ENCODE results near the gene PCBP3.
"Not testable (repeated sequence)": the region's sequence is repeated elsewhere in the genome, so short reads cannot be mapped to it uniquely, and the experiment has no call there.

Gene PCBP3

DNA sequence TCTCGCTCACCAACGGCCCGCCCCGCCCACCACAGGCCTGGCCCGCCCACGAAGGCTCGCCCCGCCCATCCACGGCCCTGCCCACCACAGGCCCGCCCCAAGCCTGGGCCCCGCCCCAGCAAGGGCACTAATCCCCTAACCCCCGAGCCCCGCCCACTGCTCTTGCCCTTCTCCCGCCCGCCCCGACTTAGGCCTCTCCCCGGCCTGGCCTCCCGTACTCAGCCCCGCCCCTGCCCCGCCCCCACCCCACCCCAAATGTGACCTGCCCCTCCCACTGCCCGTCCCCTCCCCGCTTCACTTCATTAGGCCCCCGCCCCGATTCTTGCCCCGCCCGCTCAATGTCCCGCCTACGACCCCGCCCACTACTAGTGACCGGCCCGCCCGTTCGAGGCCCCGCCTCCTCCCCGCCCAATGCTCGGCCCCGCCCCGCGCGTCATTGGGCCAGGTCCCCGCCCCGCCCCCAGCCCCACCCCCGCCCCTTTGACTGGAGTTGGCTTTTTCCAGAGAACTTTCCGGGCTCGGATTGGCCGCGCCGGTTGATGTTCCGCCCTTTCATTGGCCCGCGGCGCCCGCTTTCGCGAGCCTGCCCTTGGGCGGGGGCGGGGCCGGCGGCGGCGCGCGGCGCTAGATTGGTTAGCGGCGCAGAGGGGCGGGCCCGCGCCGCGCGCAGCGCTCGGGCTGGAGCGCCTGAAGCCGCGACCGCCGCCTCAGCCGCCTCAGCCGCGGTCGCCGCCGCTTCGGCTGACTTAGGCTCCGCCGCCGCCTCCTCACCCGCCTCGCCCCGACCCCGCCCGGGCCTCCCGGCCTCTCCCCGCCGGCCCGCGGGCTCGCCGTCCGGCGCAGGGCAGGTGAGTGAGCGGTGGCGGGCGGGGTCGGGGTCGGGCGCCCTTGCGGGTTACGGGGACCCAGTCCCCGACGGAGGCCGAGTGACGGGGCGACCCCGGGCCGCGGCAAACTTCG is at the start of gene PCBP3:
Gene PCBP3 (plus strand): TSS at position 705 of the 960 bp plus-strand sequence. CDS start 206,361 bp downstream, outside the sequence.
- intact Hi-C loops (cut with DNase I) = no loop called here
- peak; percentile 91 to 99 (median 96) for DNase-seq

DNA sequence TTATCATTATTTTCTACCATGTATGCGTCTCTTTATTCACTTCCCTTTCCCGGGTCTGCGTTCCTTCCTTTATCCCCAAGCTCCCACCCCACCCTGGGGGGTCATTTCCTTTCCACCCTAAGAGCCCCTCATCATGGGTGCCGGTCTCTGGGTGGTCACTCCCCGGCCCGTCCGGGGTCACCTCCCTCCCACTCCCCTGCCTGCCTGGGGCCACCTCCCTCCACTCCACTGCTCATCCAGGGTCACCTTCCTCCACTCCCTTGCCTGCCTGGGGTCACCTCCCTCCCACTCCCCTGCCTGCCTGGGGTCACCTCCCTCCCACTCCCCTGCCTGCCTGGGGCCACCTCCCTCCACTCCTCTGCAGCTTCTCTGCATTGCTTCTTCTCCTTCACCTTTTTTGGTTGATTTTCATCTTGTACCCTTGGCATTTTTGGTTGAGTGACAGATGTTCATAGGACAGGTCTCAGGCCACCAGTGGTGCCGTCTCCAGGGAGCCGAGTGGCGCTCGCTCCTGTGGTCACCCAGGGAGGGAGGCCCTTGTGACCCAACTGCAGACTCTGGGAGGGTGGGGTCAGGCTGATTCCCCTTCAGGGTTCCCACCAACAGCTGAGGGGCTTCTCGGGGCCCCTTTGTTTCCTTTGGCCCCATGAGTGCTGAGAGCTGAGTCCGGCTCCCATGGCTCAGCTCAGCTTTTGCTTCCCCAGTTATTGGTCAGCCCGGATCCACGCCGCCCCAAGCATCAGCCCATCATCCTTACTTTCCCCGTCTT is 48.6 kb upstream of the PCBP3 start:
- DNase-seq = peak in 3 of 42 donors; percentile 11 to 17 (median 12)

GRCh38 chr21:45595574-45596295 is 47.8 kb upstream of the PCBP3 start:
- peak in 3 of 42 donors; percentile 6 to 22 (median 21) for DNase-seq
- intact Hi-C loops (cut with DNase I) = no loop called here

More for the DNA sequence above, 48.6 kb upstream of the PCBP3 start:
- intact Hi-C loops (cut with DNase I) = no loop called here

GRCh38 chr21:45596704-45597318 is 46.7 kb upstream of the PCBP3 start:
- intact Hi-C loops (cut with DNase I) = no loop called here

DNA sequence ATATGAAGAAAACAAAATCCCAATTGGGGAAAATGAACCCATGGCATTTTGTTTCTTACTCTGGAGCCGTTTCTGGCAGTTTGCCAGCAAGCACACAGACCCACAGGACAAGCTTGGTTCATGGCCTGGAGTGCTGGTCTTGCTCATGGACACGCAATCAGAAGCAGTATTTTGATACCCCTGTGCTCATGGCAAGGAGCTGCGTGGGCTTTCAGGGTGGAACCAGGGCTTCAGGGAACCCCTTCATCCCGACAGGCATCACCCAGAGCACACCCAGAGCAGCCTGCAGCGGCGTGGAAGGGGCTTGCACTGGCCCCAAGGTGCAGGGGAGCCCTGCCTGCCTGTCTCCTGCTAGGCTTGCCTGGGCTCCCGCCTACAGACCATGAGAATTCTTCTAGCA is 45.4 kb upstream of the PCBP3 start:
- DNase-seq = peak in 4 of 42 donors; percentile 0 to 11 (median 4)
- intact Hi-C loops (cut with DNase I) = no loop called here

More at GRCh38 chr21:45596704-45597318, 46.7 kb upstream of the PCBP3 start:
- peak; percentile 35 to 87 (median 73) for DNase-seq

DNA sequence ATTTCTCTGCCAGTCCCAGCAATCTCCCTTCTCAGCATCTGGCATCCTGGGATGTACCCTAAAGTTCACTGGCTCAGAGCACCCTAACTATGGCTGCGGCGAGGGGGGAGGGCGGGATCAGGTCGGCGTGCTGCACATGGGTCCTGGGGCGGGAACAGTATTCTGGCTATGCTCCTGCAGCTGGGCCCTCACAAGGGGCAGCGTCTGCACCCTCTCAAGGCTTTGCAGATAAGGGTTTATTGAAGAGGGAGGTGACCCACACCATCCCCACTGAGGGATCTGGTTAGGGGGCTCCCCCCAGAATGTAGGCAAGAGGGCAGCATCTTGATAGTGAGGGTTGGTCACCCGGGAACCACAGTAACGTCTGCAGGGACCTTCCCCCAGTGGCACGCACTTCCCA is 44.9 kb upstream of the PCBP3 start:
- intact Hi-C loops (cut with DNase I) = no loop called here

GRCh38 chr21:45599146-45599581 is 44.4 kb upstream of the PCBP3 start:
- intact Hi-C loops (cut with DNase I) = no loop called here
- peak in 4 of 42 donors; percentile 8 to 25 (median 13) for DNase-seq

More for the DNA sequence above, 44.9 kb upstream of the PCBP3 start:
- peak in 4 of 42 donors; percentile 1 to 16 (median 8) for DNase-seq

DNA sequence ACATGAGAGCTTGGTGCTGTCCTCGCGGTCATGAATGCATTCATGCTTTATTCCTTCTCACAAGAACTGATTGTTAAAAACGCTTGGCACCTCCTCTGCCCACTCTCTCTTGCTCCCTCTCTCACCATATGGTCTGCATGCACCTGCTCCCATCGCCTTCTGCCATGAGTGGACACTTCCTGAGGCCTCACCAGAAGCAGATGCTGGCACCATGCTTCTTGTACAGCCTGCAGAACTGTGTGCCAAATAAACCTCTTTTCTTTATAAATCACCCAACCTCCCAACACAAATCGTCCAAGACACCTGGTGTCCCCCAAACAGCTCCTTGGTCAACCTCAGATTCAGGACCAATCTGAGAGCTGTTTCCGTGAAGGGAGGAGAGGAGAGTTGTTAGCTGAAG is 43.3 kb upstream of the PCBP3 start:
- DNase-seq = peak in 3 of 42 donors; percentile 1 to 5 (median 2)

GRCh38 chr21:45601551-45601950 is 42.0 kb upstream of the PCBP3 start:
- DNase-seq = peak in 5 of 42 donors; percentile 1 to 19 (median 9)
- intact Hi-C loops (cut with DNase I) = no loop called here

More for the DNA sequence above, 43.3 kb upstream of the PCBP3 start:
- intact Hi-C loops (cut with DNase I) = no loop called here

DNA sequence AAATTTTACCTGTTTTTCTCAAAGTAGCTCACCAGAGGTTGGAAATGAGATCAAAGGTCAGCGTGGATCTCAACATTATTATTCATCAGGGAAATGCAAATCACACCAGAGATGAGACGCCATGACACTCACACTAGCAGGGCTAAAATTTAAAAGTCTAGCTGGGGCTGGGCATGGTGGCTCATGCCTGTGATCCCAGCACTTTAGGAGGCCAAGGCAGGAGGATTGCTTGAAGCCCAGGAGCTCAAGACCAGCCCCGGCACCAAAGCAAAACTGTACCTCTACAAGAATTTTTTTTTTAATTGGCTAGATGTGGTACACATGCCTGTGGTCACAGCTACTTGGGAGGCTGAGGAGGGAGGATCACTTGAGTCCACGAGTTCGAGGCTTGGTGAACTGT is 41.4 kb upstream of the PCBP3 start:
- intact Hi-C loops (cut with DNase I) = no loop called here
- DNase-seq = peak in 3 of 42 donors; percentile 5 to 9 (median 6)

- no peak for DNase-seq
- intact Hi-C loops (cut with DNase I) = no loop called here
These were observed 40.0 kb upstream of the PCBP3 start for GRCh38 chr21:45603481-45603880.

DNA sequence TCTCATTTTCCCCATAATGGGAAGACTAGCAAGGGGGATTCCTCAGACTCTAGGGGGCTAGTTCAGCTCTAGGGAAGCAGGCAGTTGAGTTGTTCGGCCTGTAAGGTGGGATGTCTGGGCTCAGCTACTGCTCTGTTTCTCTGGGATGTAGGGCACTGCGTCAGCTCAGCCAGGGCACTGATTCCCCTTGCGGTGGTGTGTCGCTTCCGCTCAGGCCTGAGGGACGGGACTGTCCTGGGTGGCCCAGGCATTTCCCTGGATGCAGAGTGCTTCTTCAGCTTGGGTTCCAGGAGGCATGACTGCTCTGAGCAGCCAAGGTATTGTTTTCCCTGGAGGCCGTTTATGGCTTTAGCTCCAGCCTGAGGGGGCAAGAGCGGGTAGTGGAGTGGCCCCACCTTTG is 38.8 kb upstream of the PCBP3 start:
- DNase-seq = peak in 1 of 42 donors; percentile 4
- intact Hi-C loops (cut with DNase I) = not testable (repeated sequence)

DNA sequence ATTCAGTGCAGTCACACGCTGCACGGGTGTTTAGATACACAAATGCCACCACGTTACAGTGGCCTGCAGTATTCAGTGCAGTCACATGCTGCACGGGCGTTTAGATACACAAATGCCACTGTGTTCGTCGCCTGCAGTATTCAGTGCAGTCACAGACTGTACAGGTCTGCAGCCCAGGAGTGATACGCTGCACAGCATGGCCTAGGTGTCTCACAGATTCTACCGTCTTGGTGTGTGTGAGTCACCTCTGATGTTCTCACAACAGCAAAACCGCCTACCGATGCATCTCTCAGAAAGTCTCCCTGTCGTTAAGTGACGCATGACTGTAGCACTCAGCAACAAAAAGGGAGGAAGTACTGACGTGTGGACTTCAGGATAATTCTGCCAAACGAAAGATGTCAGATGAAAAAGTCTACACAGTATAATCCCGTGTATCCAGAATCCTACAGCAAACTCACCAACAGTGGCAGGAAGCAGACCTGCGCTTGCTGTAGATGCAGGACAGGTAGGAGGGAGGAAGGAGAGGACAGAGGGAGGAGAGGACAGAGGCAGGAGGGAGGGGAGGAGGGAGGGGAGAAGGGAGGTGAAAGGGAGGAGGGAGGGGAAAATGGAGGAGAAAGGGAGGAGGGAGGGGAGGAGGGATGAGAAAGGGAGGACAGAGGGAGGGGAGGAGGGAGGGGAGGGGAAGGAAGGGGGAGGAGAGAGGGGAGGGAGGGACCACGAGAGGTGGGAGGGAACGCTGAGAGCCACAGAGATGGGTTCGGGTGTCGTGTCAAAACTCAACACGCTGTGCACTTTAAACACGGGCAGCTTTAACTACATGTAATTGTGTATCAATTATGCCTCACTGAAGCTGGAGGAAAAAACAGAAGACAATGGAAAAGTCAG is 36.3 kb upstream of the PCBP3 start:
- intact Hi-C loops (cut with DNase I) = no loop called here
- peak in 9 of 42 donors; percentile 12 to 64 (median 33) for DNase-seq

DNA sequence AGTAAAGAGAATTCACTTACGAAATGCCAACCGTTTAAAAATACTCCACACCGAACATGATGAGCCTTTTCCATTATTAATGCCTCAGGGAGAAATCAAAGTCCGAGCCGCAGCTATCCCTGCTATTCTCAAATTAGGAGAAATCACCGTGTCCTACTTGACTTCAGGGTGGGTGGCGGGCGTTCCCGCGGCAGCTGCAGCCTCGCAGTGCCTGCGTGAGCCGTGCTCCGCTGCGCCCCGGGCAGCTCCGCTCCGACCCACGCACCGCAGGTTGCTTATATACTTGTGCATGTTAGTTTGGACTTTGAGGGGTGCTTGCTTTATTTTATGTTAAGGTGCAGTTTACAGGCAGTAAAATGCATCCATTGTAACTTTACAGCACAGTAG is 35.6 kb upstream of the PCBP3 start:
- intact Hi-C loops (cut with DNase I) = no loop called here
- DNase-seq = peak in 9 of 42 donors; percentile 7 to 51 (median 20)

DNA sequence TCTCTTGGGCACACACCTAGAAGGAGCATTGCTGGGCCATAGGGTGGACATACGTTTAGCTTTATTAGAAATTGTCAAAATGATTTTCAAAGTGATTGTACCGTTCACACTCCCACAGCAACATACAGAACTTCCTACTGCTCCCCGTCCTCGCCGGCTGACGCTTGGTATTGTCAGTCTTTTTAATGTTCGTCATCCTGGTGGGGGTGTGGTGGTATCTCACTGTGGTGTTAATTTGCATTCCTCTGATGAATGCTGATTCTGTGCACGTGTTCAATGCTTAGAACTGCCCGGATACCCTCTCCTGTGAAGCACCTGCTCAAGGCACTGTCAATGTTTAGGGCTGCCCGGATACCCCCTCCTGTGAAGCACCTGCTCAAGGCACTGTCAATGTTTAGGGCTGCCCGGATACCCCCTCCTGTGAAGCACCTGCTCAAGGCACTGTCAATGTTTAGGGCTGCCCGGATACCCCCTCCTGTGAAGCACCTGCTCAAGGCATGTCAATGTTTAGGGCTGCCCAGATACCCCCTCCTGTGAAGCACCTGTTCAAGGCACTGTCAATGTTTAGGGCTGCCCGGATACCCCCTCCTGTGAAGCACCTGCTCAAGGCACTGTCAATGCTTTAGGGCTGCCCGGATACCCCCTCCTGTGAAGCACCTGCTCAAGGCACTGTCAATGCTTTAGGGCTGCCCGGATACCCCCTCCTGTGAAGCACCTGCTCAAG is 34.6 kb upstream of the PCBP3 start:
- DNase-seq = peak in 10 of 42 donors; percentile 10 to 59 (median 35)

DNA sequence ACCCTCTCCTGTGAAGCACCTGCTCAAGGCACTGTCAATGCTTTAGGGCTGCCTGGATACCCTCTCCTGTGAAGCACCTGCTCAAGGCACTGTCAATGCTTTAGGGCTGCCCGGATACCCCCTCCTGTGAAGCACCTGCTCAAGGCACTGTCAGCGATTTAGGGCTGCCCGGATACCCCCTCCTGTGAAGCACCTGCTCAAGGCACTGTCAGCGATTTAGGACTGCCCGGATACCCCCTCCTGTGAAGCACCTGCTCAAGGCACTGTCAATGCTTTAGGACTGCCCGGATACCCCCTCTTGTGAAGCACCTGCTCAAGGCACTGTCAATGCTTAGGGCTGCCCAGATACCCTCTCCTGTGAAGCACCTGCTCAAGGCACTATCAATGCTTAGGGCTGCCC is 33.9 kb upstream of the PCBP3 start:
- DNase-seq = peak in 1 of 42 donors; percentile 34
- intact Hi-C loops (cut with DNase I) = not testable (repeated sequence)

More for the DNA sequence above, 34.6 kb upstream of the PCBP3 start:
- intact Hi-C loops (cut with DNase I) = not testable (repeated sequence)

GRCh38 chr21:45611296-45611695 is 32.2 kb upstream of the PCBP3 start:
- intact Hi-C loops (cut with DNase I) = no loop called here

More at GRCh38 chr21:45611296-45611695, 32.2 kb upstream of the PCBP3 start:
- DNase-seq = peak in 4 of 42 donors; percentile 4 to 30 (median 13)

Data from head of caudate nucleus (tissue), 42 donors.